K562 (cell line): Measurements from ENCODE around the gene GALNT17. TPM values are rescaled to one million over a fixed set of nuclear protein-coding genes. Genes with fewer than 3 reads are reported as not detected.

ENCODE experiments used
- ATAC-seq: fragments of 200-7000 bp; cut with Tn5 transposase; 3 replicates; pipeline ENCODE4 v1.9.1; 2020; ENCODE audit warnings: moderate library complexity
- BruUV-seq: library from RNA; stranded (reverse); fragments of 400-500 nt; replicated peaks from 2 replicates; lab custom pipeline; 2021; lab: Mats Ljungman, UMichigan
- CTCF ChIA-PET: fragments of 300-600 bp; formaldehyde crosslinking; extraction: SDS; loops from one replicate; lab custom pipeline; 2021; ENCODE audit warnings: low intra/inter-chr PET ratio; lab: Yijun Ruan, JAX
- POLR2A ChIA-PET: fragments of 300-600, 350-650 bp; sonication (Branson Sonifier 250); formaldehyde crosslinking; extraction: SDS; loops from one replicate; lab custom pipeline; 2021; ENCODE audit warnings: antibody characterized with exemption, inconsistent platforms; lab: Yijun Ruan, JAX
- DNase-seq, 4 experiments: peaks; one replicate each; pipeline versions ENCODE4 v3.0.0 to v3.0.0-alpha.2; 2011 to 2018; ENCODE audit warnings: low spot score in 3 of 4, mixed read lengths in 3 of 4; ENCODE audit errors: extremely low read depth in 1 of 4
- FAIRE-seq: peaks from 2 replicates; lab custom pipeline; 2011; peaks lifted over from hg19 to GRCh38; lab: Jason Lieb, UNC
- H2AFZ ChIP-seq: 2 replicates; pipeline ENCODE4 v1.6.0; 2011; ENCODE audit warnings: low read depth, low read length, control low read depth, inconsistent platforms
- H3K27ac ChIP-seq: fragments of 200-600 bp; 3 replicates; pipeline ENCODE4 v1.8.0; 2011; ENCODE audit warnings: low read depth, mild to moderate bottlenecking, control low read depth, inconsistent platforms, low read length, moderate library complexity, mixed read lengths; ENCODE audit errors: extremely low read depth
- H3K27me3 ChIP-seq, 2 experiments: fragments of 300-600 bp in 1 of 2; 2 replicates in 1 of 2; 3 replicates in 1 of 2; pipeline versions ENCODE4 v1.6.0 to v1.8.0; 2011; ENCODE audit warnings: inconsistent platforms in 2 of 2, low read length in 2 of 2, mild to moderate bottlenecking in 1 of 2, mixed read lengths in 1 of 2, moderate library complexity in 1 of 2; ENCODE audit not compliant: control insufficient read depth in 2 of 2, insufficient read depth in 2 of 2
- H3K36me3 ChIP-seq: fragments of 300-600 bp; 3 replicates; pipeline ENCODE4 v1.8.0; 2011; ENCODE audit warnings: mild to moderate bottlenecking, low read length, inconsistent platforms; ENCODE audit not compliant: control insufficient read depth, insufficient read depth
- H3K4me1 ChIP-seq, 2 experiments: fragments of 200-600 bp in 1 of 2; replicated peaks in 1 of 2; 2 replicates in 1 of 2; 3 replicates in 1 of 2; pipeline versions ENCODE4 v1.5.1 to v1.8.0; 2011; ENCODE audit warnings: inconsistent platforms in 2 of 2, low read length in 2 of 2, mild to moderate bottlenecking in 1 of 2, mixed read lengths in 1 of 2, moderate library complexity in 1 of 2; ENCODE audit not compliant: control insufficient read depth in 2 of 2, insufficient read depth in 2 of 2
- H3K4me2 ChIP-seq: 2 replicates; pipeline ENCODE4 v1.6.1; 2011; ENCODE audit warnings: low read length, control low read depth, inconsistent platforms, mixed read lengths; ENCODE audit not compliant: insufficient read depth
- H3K4me3 ChIP-seq: fragments of 200-600 bp; sonication (generic), shearing (Covaris generic); 2 replicates; pipeline ENCODE4 v1.5.1; 2016; ENCODE audit warnings: control low read depth, inconsistent platforms
- H3K79me2 ChIP-seq: fragments of 200-600 bp; 3 replicates; pipeline ENCODE4 v1.8.0; 2011; ENCODE audit warnings: low read length, inconsistent platforms; ENCODE audit not compliant: control insufficient read depth, insufficient read depth
- H3K9ac ChIP-seq, 2 experiments: 2 replicates each; pipeline versions ENCODE4 v1.6.0 to v1.6.1; 2011; ENCODE audit warnings: low read depth in 2 of 2, low read length in 2 of 2, control low read depth in 1 of 2, inconsistent platforms in 1 of 2, mild to moderate bottlenecking in 1 of 2, mixed read lengths in 1 of 2; ENCODE audit not compliant: insufficient read depth in 1 of 2
- H3K9me1 ChIP-seq: one replicate; pipeline ENCODE4 v1.6.0; 2011; ENCODE audit warnings: inconsistent platforms, mild to moderate bottlenecking, low read length, moderate library complexity; ENCODE audit not compliant: control insufficient read depth, insufficient read depth
- H3K9me3 ChIP-seq: replicated peaks from 2 replicates; pipeline ENCODE4 v1.5.1; 2011; ENCODE audit warnings: low read depth, low read length, inconsistent platforms; ENCODE audit not compliant: control insufficient read depth, insufficient read depth
- H4K20me1 ChIP-seq: replicated peaks from 2 replicates; pipeline ENCODE4 v1.6.1; 2011; ENCODE audit warnings: low read length, inconsistent platforms, mixed read lengths; ENCODE audit not compliant: control insufficient read depth, insufficient read depth
- FUS ChIP-seq: fragments of 200-400 bp; formaldehyde crosslinking; optimal IDR thresholded peaks from 2 replicates; pipeline ENCODE3; 2017; ENCODE audit warnings: low read depth, low read length
- ZNF518B ChIP-seq: fragments of 250-450 bp; sonication (Bioruptor Pico); IDR thresholded peaks from 2 replicates; pipeline ENCODE4 v1.5.0; 2021; ENCODE audit warnings: mild to moderate bottlenecking, moderate library complexity
- WGBS: fragments of 100-300 bp; shearing (Covaris generic); methylation state at CpG from one replicate; pipeline ENCODE4 v1.1.6; 2016; ENCODE audit warnings: low coverage, mixed read lengths; ENCODE audit not compliant: insufficient coverage; ENCODE audit errors: missing lambda C conversion rate; 5-methylcytosine and 5-hydroxymethylcytosine counted together
- in situ Hi-C: fragments of 300-500 bp; cut with MboI; formaldehyde crosslinking; loops from 4 replicates; pipeline ENCODE4 v1.15.0; 2018; ENCODE audit warnings: inconsistent platforms, mixed read lengths
- intact Hi-C: fragments of 100-400 bp; cut with micrococcal nuclease; formaldehyde crosslinking; loops from 2 replicates; pipeline ENCODE4 v1.14.2; 2022
- polyA plus RNA-seq, 8 experiments: library from polyadenylated mRNA; depleted of rRNA in 4 of 8; stranded (reverse) in 5 of 8; unstranded in 3 of 8; fragments of >200 nt; fragmentation: Nextera tagmentation in 2 of 8; fragmentation: Illumina TruSeq in 1 of 8; extraction: Ambion mirVana in 2 of 8; extraction: Trizol in 1 of 8; gene quantifications; 2 replicates each; pipeline versions ENCODE4 v1.2.1 to v1.2.3, GENCODE V29; 2011 to 2014; ENCODE audit warnings: inconsistent platforms in 1 of 8, missing spikeins in 1 of 8
- total RNA-seq, 7 experiments: library from RNA; depleted of rRNA in 6 of 7; stranded (reverse); fragments of >200 nt in 6 of 7; fragmentation: Illumina TruSeq in 2 of 7; extraction: Trizol in 2 of 7; gene quantifications; 2 replicates each; pipeline versions ENCODE4 v1.2.1 to v1.2.3, GENCODE V29; 2011 to 2021; ENCODE audit warnings: low replicate concordance in 1 of 7

The GALNT17 gene
- total and polyA plus RNA-seq, 9 of the 15 experiments (the other 6 are each of a cell fraction or from before 2014, with no cell fraction given): not detected

GRCh38 chr7:71364551-71364950 lies 232.6 kb downstream of the GALNT17 start:
- FAIRE-seq: no peak
- no peak for ATAC-seq
- DNase-seq: no peak
- Histone ChIP-seq H3K9me3 (no peaks in the 10 kb centered on the region), H3K4me3 (no peak overlapping the region), H3K36me3 (no peaks in the 10 kb centered on the region), H3K4me2 (no peak overlapping the region), H4K20me1 (no peaks in the 10 kb centered on the region; the same call in 1 of the 2 replicates), H2AFZ (no peak overlapping the region), H3K4me1 (no peaks in the 10 kb centered on the region), H3K27ac (no peak overlapping the region), H3K9me1 (no peaks in the 10 kb centered on the region), H3K9ac (no peak overlapping the region), H3K79me2 (no peaks in the 10 kb centered on the region), H3K27me3 (peaks cover 6 to 17% of the 10 kb centered on the region in 2 experiments; a peak in 3 of 5 replicates)
- CTCF ChIA-PET: no interaction called here
- intact Hi-C loops: no loop called here
- BruUV-seq: no TSS peak
- 0% methylated on average over 2 of the region's 2 CpGs for whole genome bisulfite sequencing
- in situ Hi-C loops: no loop called here
- POLR2A ChIA-PET: no interaction called here
- TF ChIP-seq FUS: no peak
- TF ChIP-seq ZNF518B (CRISPR knock-in tag): no peak
